ENCODE measurements around the gene PLCB4. TPM values are rescaled to one million over a fixed set of nuclear protein-coding genes. Genes with fewer than 3 reads are reported as not detected.

PLCB4 gene
- total RNA-seq, 1 experiment from 2014 or later, result 0.91 TPM

DNA sequence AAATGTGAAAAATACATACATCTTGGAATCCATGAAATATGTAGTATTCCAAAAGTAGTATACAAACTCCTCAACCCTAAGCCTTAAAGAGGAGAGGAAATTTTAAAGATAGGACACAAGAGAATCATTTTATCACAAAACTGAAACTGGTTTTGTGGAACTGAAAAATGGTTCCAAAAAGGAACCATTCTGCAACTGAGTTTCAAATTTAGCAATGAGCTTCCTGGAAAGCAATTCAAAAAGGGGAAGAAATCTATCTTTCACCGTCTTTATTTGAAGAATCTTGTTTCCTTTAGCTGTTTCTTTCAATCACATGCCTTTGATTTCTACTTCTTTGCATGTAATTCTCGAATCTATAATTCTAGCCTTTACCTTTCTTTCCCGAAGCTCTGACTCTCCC lies 413.3 kb downstream of the PLCB4 start:
- TF ChIP-seq, protein P1, sequence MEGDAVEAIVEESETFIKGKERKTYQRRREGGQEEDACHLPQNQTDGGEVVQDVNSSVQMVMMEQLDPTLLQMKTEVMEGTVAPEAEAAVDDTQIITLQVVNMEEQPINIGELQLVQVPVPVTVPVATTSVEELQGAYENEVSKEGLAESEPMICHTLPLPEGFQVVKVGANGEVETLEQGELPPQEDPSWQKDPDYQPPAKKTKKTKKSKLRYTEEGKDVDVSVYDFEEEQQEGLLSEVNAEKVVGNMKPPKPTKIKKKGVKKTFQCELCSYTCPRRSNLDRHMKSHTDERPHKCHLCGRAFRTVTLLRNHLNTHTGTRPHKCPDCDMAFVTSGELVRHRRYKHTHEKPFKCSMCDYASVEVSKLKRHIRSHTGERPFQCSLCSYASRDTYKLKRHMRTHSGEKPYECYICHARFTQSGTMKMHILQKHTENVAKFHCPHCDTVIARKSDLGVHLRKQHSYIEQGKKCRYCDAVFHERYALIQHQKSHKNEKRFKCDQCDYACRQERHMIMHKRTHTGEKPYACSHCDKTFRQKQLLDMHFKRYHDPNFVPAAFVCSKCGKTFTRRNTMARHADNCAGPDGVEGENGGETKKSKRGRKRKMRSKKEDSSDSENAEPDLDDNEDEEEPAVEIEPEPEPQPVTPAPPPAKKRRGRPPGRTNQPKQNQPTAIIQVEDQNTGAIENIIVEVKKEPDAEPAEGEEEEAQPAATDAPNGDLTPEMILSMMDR (IDR thresholded peaks at IDR 0.05; ENCODE audit: unreplicated experiment), result no peak
- no peaks in the 10 kb centered on the region for H3K4me1 Mint-ChIP-seq (ENCODE audit: insufficient read depth, unreplicated experiment)
- ChIA-PET POLR2A (no interaction called here), CTCF (interaction anchor here (0.6 kb wide), 1 partner anchor 27 kb away, joined by 3 read pairs; no protein-coding TSS in a partner anchor)
- no peak overlapping the region for H3K4me3 Mint-ChIP-seq (ENCODE audit: unreplicated experiment)
- no TSS peak for BruUV-seq (replicated peaks)
- H3K27me3 Mint-ChIP-seq (ENCODE audit: insufficient read depth, unreplicated experiment), result peaks cover 11% of the 10 kb centered on the region
- no peaks in the 10 kb centered on the region for H3K36me3 Mint-ChIP-seq (ENCODE audit: insufficient read depth, unreplicated experiment)
- no peaks in the 10 kb centered on the region for H3K9me3 Mint-ChIP-seq (ENCODE audit: unreplicated experiment)
- H3K27ac Mint-ChIP-seq (ENCODE audit: low read depth, unreplicated experiment), result no peak overlapping the region
- no peak for DNase-seq (ENCODE audit: unreplicated experiment)
- intact Hi-C loops (cut with micrococcal nuclease), result no loop called here

DNA sequence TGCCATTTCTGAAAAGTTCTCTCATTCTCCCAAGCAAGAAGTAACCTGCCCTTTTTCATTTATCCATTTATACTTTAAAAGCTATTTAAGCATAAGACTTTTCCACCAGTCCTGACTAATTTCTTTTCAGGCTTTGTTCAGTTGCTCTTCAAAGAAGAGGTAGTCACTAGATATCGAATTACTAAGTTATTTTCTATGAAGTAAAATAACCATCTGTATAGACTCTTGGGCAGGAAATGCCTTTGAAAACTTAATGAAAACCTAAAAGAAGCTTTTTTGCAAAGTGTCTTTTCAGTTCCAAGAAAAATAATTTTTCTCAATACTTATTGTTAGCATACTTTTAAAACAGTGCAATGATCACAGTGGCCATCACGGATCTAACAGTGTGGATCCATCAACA lies 414.2 kb downstream of the PLCB4 start:
- CTCF ChIA-PET, result no interaction called here
- Mint-ChIP-seq H3K27me3 (ENCODE audit: insufficient read depth, unreplicated experiment) (peaks cover 11% of the 10 kb centered on the region), H3K36me3 (ENCODE audit: insufficient read depth, unreplicated experiment) (no peaks in the 10 kb centered on the region), H3K27ac (ENCODE audit: low read depth, unreplicated experiment) (no peak overlapping the region), H3K4me3 (ENCODE audit: unreplicated experiment) (no peak overlapping the region), H3K9me3 (ENCODE audit: unreplicated experiment) (no peaks in the 10 kb centered on the region), H3K4me1 (ENCODE audit: insufficient read depth, unreplicated experiment) (no peaks in the 10 kb centered on the region)
- DNase-seq (ENCODE audit: unreplicated experiment), result no peak
- TF ChIP-seq, protein P1 (IDR thresholded peaks at IDR 0.05; ENCODE audit: unreplicated experiment), result no peak
- intact Hi-C loops (cut with micrococcal nuclease), result no loop called here
- BruUV-seq (replicated peaks), result no TSS peak
- POLR2A ChIA-PET, result no interaction called here

DNA sequence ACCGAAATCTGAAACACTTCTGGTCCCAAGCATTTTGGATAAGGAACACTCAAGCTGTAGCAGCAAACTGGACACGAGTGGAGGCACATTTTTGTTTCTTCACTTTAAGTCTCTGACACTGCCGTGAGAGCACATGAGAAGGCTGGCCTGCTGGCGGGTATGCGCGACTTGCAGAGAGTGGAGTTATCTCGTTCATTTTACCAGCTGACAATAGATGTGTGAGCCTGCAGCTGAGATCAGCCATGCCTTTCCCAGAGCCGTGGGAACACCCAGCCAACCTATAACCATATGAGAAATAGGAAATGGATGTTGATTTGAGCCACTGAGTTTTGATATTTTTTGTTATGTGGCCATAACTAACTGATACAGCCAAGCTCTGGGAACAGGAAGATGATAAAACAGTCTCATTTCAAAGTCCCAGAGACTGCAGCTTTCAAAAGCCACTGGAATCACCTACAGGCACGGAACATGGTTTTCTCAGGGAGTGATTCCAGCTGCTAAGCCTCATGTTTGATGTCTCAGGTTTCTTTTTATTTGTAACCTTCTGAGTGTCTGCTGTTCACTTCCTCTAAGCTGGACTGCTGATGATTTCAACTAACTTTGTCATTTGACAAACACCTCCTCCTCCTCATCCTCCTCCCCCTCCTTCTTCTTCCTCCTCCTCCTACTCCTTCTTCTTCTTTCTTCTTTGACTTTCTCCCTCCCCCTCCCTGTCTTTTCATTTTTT lies 416.9 kb downstream of the PLCB4 start:
- Mint-ChIP-seq H3K27me3 (ENCODE audit: insufficient read depth, unreplicated experiment) (peaks cover 11% of the 10 kb centered on the region), H3K36me3 (ENCODE audit: insufficient read depth, unreplicated experiment) (no peaks in the 10 kb centered on the region), H3K4me3 (ENCODE audit: unreplicated experiment) (no peak overlapping the region), H3K4me1 (ENCODE audit: insufficient read depth, unreplicated experiment) (no peaks in the 10 kb centered on the region), H3K27ac (ENCODE audit: low read depth, unreplicated experiment) (no peak overlapping the region), H3K9me3 (ENCODE audit: unreplicated experiment) (no peaks in the 10 kb centered on the region)
- BruUV-seq (replicated peaks), result no TSS peak
- no peak for DNase-seq (ENCODE audit: unreplicated experiment)
- POLR2A ChIA-PET, result interaction anchor here (0.6 to 0.7 kb wide), 4 partner anchors 35 to 838 kb away, joined by 3 to 4 read pairs (median 4); no protein-coding TSS in a partner anchor
- TF ChIP-seq, protein P1 (IDR thresholded peaks at IDR 0.05; ENCODE audit: unreplicated experiment), result no peak
- intact Hi-C loops (cut with micrococcal nuclease), result no loop called here
- CTCF ChIA-PET, result interaction anchor here (0.6 to 2.0 kb wide), 4 partner anchors 63 to 131 kb away, joined by 3 to 8 read pairs (median 4); no protein-coding TSS in a partner anchor

DNA sequence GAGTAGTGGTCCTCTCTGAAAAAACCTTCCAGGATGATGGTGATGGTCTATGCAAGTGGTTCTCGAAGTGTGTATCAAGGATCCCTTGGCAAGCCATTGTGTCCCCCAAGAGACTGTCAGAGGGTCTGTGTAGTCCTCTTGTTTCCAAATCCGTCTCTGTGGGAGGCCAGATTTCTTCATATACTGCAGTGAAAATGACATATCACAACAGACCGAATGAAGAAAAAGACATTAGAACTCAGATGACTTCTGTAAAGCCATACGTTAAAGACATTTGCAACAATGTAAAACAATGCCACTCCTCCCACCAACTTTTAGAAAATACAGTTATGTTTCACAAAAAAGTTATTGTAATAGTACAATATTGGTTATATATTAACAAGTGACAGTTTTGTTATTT lies 418.3 kb downstream of the PLCB4 start:
- no peaks in the 10 kb centered on the region for H3K4me1 Mint-ChIP-seq (ENCODE audit: insufficient read depth, unreplicated experiment)
- peaks cover 10% of the 10 kb centered on the region for H3K27me3 Mint-ChIP-seq (ENCODE audit: insufficient read depth, unreplicated experiment)
- DNase-seq (ENCODE audit: unreplicated experiment), result no peak
- BruUV-seq (replicated peaks), result no TSS peak
- H3K4me3 Mint-ChIP-seq (ENCODE audit: unreplicated experiment), result no peak overlapping the region
- H3K9me3 Mint-ChIP-seq (ENCODE audit: unreplicated experiment), result no peaks in the 10 kb centered on the region
- TF ChIP-seq, protein P1 (IDR thresholded peaks at IDR 0.05; ENCODE audit: unreplicated experiment), result no peak
- ChIA-PET POLR2A (no interaction called here), CTCF (interaction anchor here (0.7 to 2.0 kb wide), 2 partner anchors 79 to 123 kb away, joined by 3 to 8 read pairs; no protein-coding TSS in a partner anchor)
- intact Hi-C loops (cut with micrococcal nuclease), result no loop called here
- no peak overlapping the region for H3K27ac Mint-ChIP-seq (ENCODE audit: low read depth, unreplicated experiment)
- no peaks in the 10 kb centered on the region for H3K36me3 Mint-ChIP-seq (ENCODE audit: insufficient read depth, unreplicated experiment)

Data from MCF 10A (cell line).